ENCODE measurements around the gene CDC42BPB.
"Not testable (repeated sequence)": the region's sequence is repeated elsewhere in the genome, so short reads cannot be mapped to it uniquely, and the experiment has no call there.

Gene CDC42BPB

GRCh38 chr14:103073367-103073875 is 16.1 kb upstream of the CDC42BPB start:
- DNase-seq: no peak

GRCh38 chr14:103072595-103073366 is 15.4 kb upstream of the CDC42BPB start:
- DNase-seq: no peak

GRCh38 chr14:103071544-103072251 is 14.3 kb upstream of the CDC42BPB start:
- DNase-seq: no peak

- no peak for DNase-seq
Observed at GRCh38 chr14:103070971-103071542, 13.7 kb upstream of the CDC42BPB start.

- no peak for DNase-seq
Observed at GRCh38 chr14:103070263-103070885, 13.0 kb upstream of the CDC42BPB start.

- DNase-seq: no peak
Observed at GRCh38 chr14:103068351-103069073, 11.2 kb upstream of the CDC42BPB start.

GRCh38 chr14:103067231-103067954 is 10.0 kb upstream of the CDC42BPB start:
- DNase-seq: no peak

- no peak for DNase-seq
Observed at GRCh38 chr14:103066399-103066798, 9.1 kb upstream of the CDC42BPB start.

- DNase-seq: no peak
Observed at GRCh38 chr14:103065861-103066260, 8.5 kb upstream of the CDC42BPB start.

- DNase-seq: no peak
Observed at GRCh38 chr14:103064978-103065377, 7.6 kb upstream of the CDC42BPB start.

GRCh38 chr14:103064436-103064835 is 7.1 kb upstream of the CDC42BPB start:
- DNase-seq: no peak

GRCh38 chr14:103061482-103061976 is 4.2 kb upstream of the CDC42BPB start:
- no peak for DNase-seq

GRCh38 chr14:103059556-103059955 is 2.2 kb upstream of the CDC42BPB start:
- DNase-seq: no peak

GRCh38 chr14:103058164-103059055 is 1.1 kb upstream of the CDC42BPB start:
- no peak for DNase-seq

- DNase-seq: no peak
Observed at GRCh38 chr14:103057028-103057371, 349 bp downstream of the CDC42BPB start.

- no peak for DNase-seq
Observed at GRCh38 chr14:103056322-103057027, 874 bp downstream of the CDC42BPB start.

GRCh38 chr14:103055695-103056094 is 1.7 kb downstream of the CDC42BPB start:
- no peak for DNase-seq

- no peak for DNase-seq
Observed at GRCh38 chr14:103052407-103052806, 4.9 kb downstream of the CDC42BPB start.

- no peak for DNase-seq
Observed at GRCh38 chr14:103050935-103051334, 6.4 kb downstream of the CDC42BPB start.

- DNase-seq: not testable (repeated sequence)
Observed at GRCh38 chr14:103047453-103047852, 9.9 kb downstream of the CDC42BPB start.

All from NK-92 treated with Interleukin-12 subunit alpha and Interleukin-12 subunit beta, amount 100 ng/mL, for 24 hours (cell line).